Measurements from ENCODE around the gene TMEM115.

The TMEM115 gene

GRCh38 chr3:50352781-50353180 is 6.5 kb downstream of the TMEM115 start:
- Histone ChIP-seq H3K4me3 (ENCODE audit: low read length) (no peak overlapping the region), H3K36me3 (replicated peaks; ENCODE audit: low read depth, low read length) (peaks cover 28% of the 10 kb centered on the region), H2AFZ (ENCODE audit: low read depth, low read length) (no peak overlapping the region), H3K9me3 (ENCODE audit: insufficient read depth, low read length) (no peaks in the 10 kb centered on the region), H3K27ac (ENCODE audit: low read length) (no peak overlapping the region), H3K79me2 (ENCODE audit: low read length) (peaks cover 46% of the 10 kb centered on the region), H3K9ac (ENCODE audit: low read length) (no peak overlapping the region), H3K4me2 (ENCODE audit: low read length) (no peak overlapping the region), H3K4me1 (ENCODE audit: low read length) (peaks cover 28% of the 10 kb centered on the region), H4K20me1 (ENCODE audit: insufficient read depth, low read length) (0 out of 2 replicates have a peak, but pooled peaks cover 10% of the 10 kb centered on the region), H3K27me3 (ENCODE audit: low read depth, low read length) (no peaks in the 10 kb centered on the region)
- TF ChIP-seq CTCF (IDR thresholded peaks at IDR 0.05; ENCODE audit: low read depth, low read length): peak; percentile 31
- TF ChIP-seq EZH2phosphoT487 (IDR thresholded peaks at IDR 0.05; ENCODE audit: low read depth): no peak

GRCh38 chr3:50351323-50351697 is 8.0 kb downstream of the TMEM115 start:
- Histone ChIP-seq H3K27ac (ENCODE audit: low read length) (0 out of 2 replicates have a peak overlapping the region, but pooled peaks have one; percentile 71), H3K27me3 (ENCODE audit: low read depth, low read length) (no peaks in the 10 kb centered on the region), H4K20me1 (ENCODE audit: insufficient read depth, low read length) (0 out of 2 replicates have a peak, but pooled peaks cover 4% of the 10 kb centered on the region), H3K79me2 (ENCODE audit: low read length) (peaks cover 31% of the 10 kb centered on the region), H3K9ac (ENCODE audit: low read length) (peak overlapping the region; percentile 78), H3K36me3 (replicated peaks; ENCODE audit: low read depth, low read length) (peaks cover 24% of the 10 kb centered on the region), H3K4me1 (ENCODE audit: low read length) (peaks cover 18% of the 10 kb centered on the region), H3K4me2 (ENCODE audit: low read length) (peak overlapping the region; percentile 87), H2AFZ (ENCODE audit: low read depth, low read length) (no peak overlapping the region), H3K9me3 (ENCODE audit: insufficient read depth, low read length) (no peaks in the 10 kb centered on the region), H3K4me3 (ENCODE audit: low read length) (peak overlapping the region; percentile 84)
- TF ChIP-seq EZH2phosphoT487 (IDR thresholded peaks at IDR 0.05; ENCODE audit: low read depth): no peak
- no peak for TF ChIP-seq CTCF (IDR thresholded peaks at IDR 0.05; ENCODE audit: low read depth, low read length)

- Histone ChIP-seq H4K20me1 (ENCODE audit: insufficient read depth, low read length) (0 out of 2 replicates have a peak, but pooled peaks cover 2% of the 10 kb centered on the region), H3K9ac (ENCODE audit: low read length) (peak within 1 kb of the TSS; percentile 78), H3K79me2 (ENCODE audit: low read length) (peaks cover 25% of the 10 kb centered on the region), H3K4me2 (ENCODE audit: low read length) (peak within 1 kb of the TSS; percentile 87), H3K36me3 (replicated peaks; ENCODE audit: low read depth, low read length) (peaks cover 19% of the 10 kb centered on the region), H3K4me3 (ENCODE audit: low read length) (peak within 1 kb of the TSS; percentile 84), H3K27me3 (ENCODE audit: low read depth, low read length) (no peaks in the 10 kb centered on the region), H3K27ac (ENCODE audit: low read length) (peak within 1 kb of the TSS; percentile 71), H3K9me3 (ENCODE audit: insufficient read depth, low read length) (no peaks in the 10 kb centered on the region), H2AFZ (ENCODE audit: low read depth, low read length) (peak within 1 kb of the TSS; percentile 91), H3K4me1 (ENCODE audit: low read length) (peaks cover 18% of the 10 kb centered on the region)
- TF ChIP-seq CTCF (IDR thresholded peaks at IDR 0.05; ENCODE audit: low read depth, low read length) (no peak), EZH2phosphoT487 (IDR thresholded peaks at IDR 0.05; ENCODE audit: low read depth) (no peak)
Observed at GRCh38 chr3:50350527-50351322, 8.6 kb downstream of the TMEM115 start, which contains the start of the genes CYB561D2 and NPRL2. Gene CYB561D2, plus strand, starts transcription at chr3:50350862. Its CDS starts 572 bp downstream, at chr3:50351434. Gene NPRL2, minus strand, starts transcription at chr3:50350775. Its CDS starts 123 bp downstream, at chr3:50350652.

- Histone ChIP-seq H3K36me3 (replicated peaks; ENCODE audit: low read depth, low read length) (peaks cover 20% of the 10 kb centered on the region), H3K4me3 (ENCODE audit: low read length) (peak overlapping the region; percentile 84), H3K27ac (ENCODE audit: low read length) (peak overlapping the region; percentile 71), H4K20me1 (ENCODE audit: insufficient read depth, low read length) (no peaks in the 10 kb centered on the region), H3K27me3 (ENCODE audit: low read depth, low read length) (no peaks in the 10 kb centered on the region), H3K4me2 (ENCODE audit: low read length) (peak overlapping the region; percentile 87), H3K9me3 (ENCODE audit: insufficient read depth, low read length) (no peaks in the 10 kb centered on the region), H3K4me1 (ENCODE audit: low read length) (peaks cover 18% of the 10 kb centered on the region), H2AFZ (ENCODE audit: low read depth, low read length) (peak overlapping the region; percentile 91), H3K79me2 (ENCODE audit: low read length) (peaks cover 23% of the 10 kb centered on the region), H3K9ac (ENCODE audit: low read length) (peak overlapping the region; percentile 78)
- TF ChIP-seq CTCF (IDR thresholded peaks at IDR 0.05; ENCODE audit: low read depth, low read length) (no peak), EZH2phosphoT487 (IDR thresholded peaks at IDR 0.05; ENCODE audit: low read depth) (no peak)
Observed at GRCh38 chr3:50350213-50350526, 9.2 kb downstream of the TMEM115 start.
